ENCODE data around the gene RFX4. TPM values are rescaled to one million over a fixed set of nuclear protein-coding genes. Genes with fewer than 3 reads are reported as not detected.

RFX4 gene
- total and polyA plus RNA-seq, 9 of the 15 experiments (the other 6 are each of a cell fraction or from before 2014, with no cell fraction given): not detected

DNA sequence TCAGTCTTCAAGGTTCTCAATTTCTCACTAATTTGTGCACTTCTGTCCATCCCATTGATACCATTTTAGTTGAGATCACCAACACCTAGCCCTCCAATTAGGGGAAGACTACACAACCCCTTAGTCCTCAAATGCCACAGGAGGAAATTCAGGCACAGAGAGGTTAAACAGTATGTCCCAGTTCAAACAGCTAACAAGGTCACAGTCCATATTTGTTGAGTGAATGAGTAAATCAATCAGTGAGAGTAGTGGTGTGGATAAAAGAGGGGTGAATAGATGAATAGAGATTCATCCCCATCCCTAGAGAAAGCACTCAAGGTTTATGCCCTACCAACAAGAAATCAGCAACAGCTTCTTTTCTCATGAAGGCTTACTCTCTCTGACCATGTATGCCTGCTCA lies 97.5 kb downstream of the RFX4 start:
- POLR2A ChIA-PET: no interaction called here
- H3K9ac ChIP-seq (ENCODE audit: insufficient read depth in 1 of 2, low read depth in 2 of 2, low read length in 2 of 2): no peak overlapping the region
- no peaks in the 10 kb centered on the region for H3K36me3 ChIP-seq (ENCODE audit: control insufficient read depth, insufficient read depth, low read length)
- TF ChIP-seq, protein P1, sequence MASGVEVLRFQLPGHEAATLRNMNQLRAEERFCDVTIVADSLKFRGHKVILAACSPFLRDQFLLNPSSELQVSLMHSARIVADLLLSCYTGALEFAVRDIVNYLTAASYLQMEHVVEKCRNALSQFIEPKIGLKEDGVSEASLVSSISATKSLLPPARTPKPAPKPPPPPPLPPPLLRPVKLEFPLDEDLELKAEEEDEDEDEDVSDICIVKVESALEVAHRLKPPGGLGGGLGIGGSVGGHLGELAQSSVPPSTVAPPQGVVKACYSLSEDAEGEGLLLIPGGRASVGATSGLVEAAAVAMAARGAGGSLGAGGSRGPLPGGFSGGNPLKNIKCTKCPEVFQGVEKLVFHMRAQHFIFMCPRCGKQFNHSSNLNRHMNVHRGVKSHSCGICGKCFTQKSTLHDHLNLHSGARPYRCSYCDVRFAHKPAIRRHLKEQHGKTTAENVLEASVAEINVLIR (CRISPR knock-in tag; IDR thresholded peaks at IDR 0.05): no peak
- TF ChIP-seq, protein P2, sequence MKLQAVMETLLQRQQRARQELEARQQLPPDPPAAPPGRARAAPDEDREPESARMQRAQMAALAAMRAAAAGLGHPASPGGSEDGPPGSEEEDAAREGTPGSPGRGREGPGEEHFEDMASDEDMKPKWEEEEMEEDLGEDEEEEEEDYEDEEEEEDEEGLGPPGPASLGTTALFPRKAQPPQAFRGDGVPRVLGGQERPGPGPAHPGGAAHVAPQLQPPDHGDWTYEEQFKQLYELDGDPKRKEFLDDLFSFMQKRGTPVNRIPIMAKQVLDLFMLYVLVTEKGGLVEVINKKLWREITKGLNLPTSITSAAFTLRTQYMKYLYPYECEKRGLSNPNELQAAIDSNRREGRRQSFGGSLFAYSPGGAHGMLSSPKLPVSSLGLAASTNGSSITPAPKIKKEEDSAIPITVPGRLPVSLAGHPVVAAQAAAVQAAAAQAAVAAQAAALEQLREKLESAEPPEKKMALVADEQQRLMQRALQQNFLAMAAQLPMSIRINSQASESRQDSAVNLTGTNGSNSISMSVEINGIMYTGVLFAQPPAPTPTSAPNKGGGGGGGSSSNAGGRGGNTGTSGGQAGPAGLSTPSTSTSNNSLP (IDR thresholded peaks at IDR 0.05; ENCODE audit: borderline replicate concordance, low read depth, low read length): no peak
- no peak for TF ChIP-seq CBFB (CRISPR knock-in tag; IDR thresholded peaks at IDR 0.05)
- peaks cover 4 to 35% of the 10 kb centered on the region in 2 experiments; a peak in 3 of 5 replicates for H3K27me3 ChIP-seq (ENCODE audit: control insufficient read depth in 2 of 2, insufficient read depth in 2 of 2, low read length in 2 of 2)
- no peak overlapping the region for H3K4me3 ChIP-seq
- no peaks in the 10 kb centered on the region for H3K9me3 ChIP-seq (replicated peaks; ENCODE audit: control insufficient read depth, insufficient read depth, low read depth, low read length)
- no peaks in the 10 kb centered on the region for H3K9me1 ChIP-seq (ENCODE audit: control insufficient read depth, insufficient read depth, low read length)
- no peaks in the 10 kb centered on the region for H4K20me1 ChIP-seq (replicated peaks; ENCODE audit: control insufficient read depth, insufficient read depth, low read length)
- no peak for DNase-seq (ENCODE audit: extremely low read depth in 1 of 4, low spot score in 3 of 4)
- ATAC-seq: no peak
- no peak overlapping the region for H2AFZ ChIP-seq (ENCODE audit: low read depth, low read length)
- CTCF ChIA-PET (ENCODE audit: low intra/inter-chr PET ratio): no interaction called here
- intact Hi-C loops (cut with micrococcal nuclease): loop anchor here (5.0 to 10.0 kb wide), 2 partner anchors 237 to 295 kb away; no protein-coding TSS in a partner anchor
- no peaks in the 10 kb centered on the region for H3K4me1 ChIP-seq (replicated peaks in 1 of 2; ENCODE audit: control insufficient read depth in 2 of 2, insufficient read depth in 2 of 2, low read length in 2 of 2)
- no peak overlapping the region for H3K27ac ChIP-seq (ENCODE audit: extremely low read depth, low read depth, low read length)
- no peaks in the 10 kb centered on the region for H3K79me2 ChIP-seq (ENCODE audit: control insufficient read depth, insufficient read depth, low read length)
- FAIRE-seq: no peak
- in situ Hi-C loops (cut with MboI): no loop called here
- H3K4me2 ChIP-seq (ENCODE audit: insufficient read depth, low read length): no peak overlapping the region
- no TSS peak for BruUV-seq (replicated peaks)
